ENCODE measurements around the gene CD6. TPM values are rescaled to one million over a fixed set of nuclear protein-coding genes. Genes with fewer than 3 reads are reported as not detected.
A peak's percentile ranks its signal among the peaks of the same experiment; 100 is the strongest.
"Not testable (repeated sequence)": the region's sequence is repeated elsewhere in the genome, so short reads cannot be mapped to it uniquely, and the experiment has no call there.

The CD6 gene
- total RNA-seq, 2 experiments from 2014 or later = 286 to 377 TPM

- intact Hi-C loops (cut with DNase I, micrococcal nuclease); ATAC-seq; H3K9me3 Mint-ChIP-seq (ENCODE audit: low read depth); H3K27me3 Mint-ChIP-seq: not testable (repeated sequence)
- peak; percentile 59 for DNase-seq
- ChIA-PET POLR2A (interaction anchor here (1.1 to 1.6 kb wide), 2 partner anchors 10 to 138 kb away, joined by 4 to 9 read pairs; no protein-coding TSS in a partner anchor), CTCF (interaction anchor here (0.5 to 1.5 kb wide), 3 partner anchors 46 to 73 kb away, joined by 3 to 4 read pairs (median 3); partner anchors contain the start of gene TMEM109)
- Mint-ChIP-seq H3K27ac (peak overlapping the region; percentile 98), H3K4me1 (peaks cover 48% of the 10 kb centered on the region), H3K4me3 (peak overlapping the region; percentile 87), H3K36me3 (ENCODE audit: low read depth) (peaks cover 65% of the 10 kb centered on the region)
Observed at GRCh38 chr11:60974316-60974715, 2.8 kb downstream of the CD6 start.

GRCh38 chr11:60974726-60975125, 3.2 kb downstream of the CD6 start:
- Mint-ChIP-seq H3K27ac (peak overlapping the region; percentile 98), H3K27me3 (no peaks in the 10 kb centered on the region), H3K4me1 (peaks cover 52% of the 10 kb centered on the region), H3K36me3 (ENCODE audit: low read depth) (peaks cover 70% of the 10 kb centered on the region), H3K4me3 (peak overlapping the region; percentile 87), H3K9me3 (ENCODE audit: low read depth) (no peaks in the 10 kb centered on the region)
- CTCF ChIA-PET = interaction anchor here (0.5 to 1.5 kb wide), 4 partner anchors 46 to 136 kb away, joined by 3 to 4 read pairs (median 3); partner anchors contain the start of gene TMEM109
- peak; percentile 67 for DNase-seq
- peak; percentile 11 for ATAC-seq
- intact Hi-C loops (cut with DNase I, micrococcal nuclease) = no loop called here
- POLR2A ChIA-PET = interaction anchor here (0.6 to 1.6 kb wide), 4 partner anchors 10 to 315 kb away, joined by 4 to 9 read pairs (median 6); no protein-coding TSS in a partner anchor

GRCh38 chr11:60977224-60977623, 5.7 kb downstream of the CD6 start:
- peaks cover 59% of the 10 kb centered on the region for H3K4me1 Mint-ChIP-seq
- no peak for DNase-seq
- H3K36me3 Mint-ChIP-seq (ENCODE audit: low read depth) = peaks cover 90% of the 10 kb centered on the region
- POLR2A ChIA-PET = interaction anchor here (1.3 to 1.9 kb wide), 4 partner anchors 9 to 84 kb away, joined by 5 to 8 read pairs (median 8); no protein-coding TSS in a partner anchor
- no peak for ATAC-seq
- no peaks in the 10 kb centered on the region for H3K27me3 Mint-ChIP-seq
- CTCF ChIA-PET = interaction anchor here (0.7 to 2.0 kb wide), 10 partner anchors 9 to 155 kb away, joined by 3 to 9 read pairs (median 4); no protein-coding TSS in a partner anchor
- no peaks in the 10 kb centered on the region for H3K9me3 Mint-ChIP-seq (ENCODE audit: low read depth)
- H3K4me3 Mint-ChIP-seq = peak overlapping the region; percentile 87
- intact Hi-C loops (cut with DNase I, micrococcal nuclease) = no loop called here
- peak overlapping the region; percentile 95 for H3K27ac Mint-ChIP-seq

- H3K36me3 Mint-ChIP-seq (ENCODE audit: low read depth) = peaks cover 89% of the 10 kb centered on the region
- H3K27ac Mint-ChIP-seq = peak overlapping the region; percentile 95
- intact Hi-C loops (cut with DNase I, micrococcal nuclease) = loop anchor here (2.0 kb wide), 4 partner anchors 15 to 133 kb away; no protein-coding TSS in a partner anchor
- POLR2A ChIA-PET = interaction anchor here (1.4 to 1.9 kb wide), 5 partner anchors 8 to 134 kb away, joined by 4 to 8 read pairs (median 7); no protein-coding TSS in a partner anchor
- H3K9me3 Mint-ChIP-seq (ENCODE audit: low read depth) = no peaks in the 10 kb centered on the region
- H3K27me3 Mint-ChIP-seq = no peaks in the 10 kb centered on the region
- DNase-seq (no peak), ATAC-seq (no peak)
- peak overlapping the region; percentile 87 for H3K4me3 Mint-ChIP-seq
- CTCF ChIA-PET = interaction anchor here (0.9 to 2.0 kb wide), 10 partner anchors 8 to 209 kb away, joined by 3 to 9 read pairs (median 4); no protein-coding TSS in a partner anchor
- peaks cover 65% of the 10 kb centered on the region for H3K4me1 Mint-ChIP-seq
Observed at GRCh38 chr11:60977836-60978235, 6.4 kb downstream of the CD6 start.

GRCh38 chr11:60978546-60979380, 7.3 kb downstream of the CD6 start:
- CTCF ChIA-PET = interaction anchor here (1.1 to 3.1 kb wide), 8 partner anchors 8 to 208 kb away, joined by 3 to 16 read pairs (median 4); partner anchors contain the start of gene CD6
- Mint-ChIP-seq H3K36me3 (ENCODE audit: low read depth) (peaks cover 89% of the 10 kb centered on the region), H3K9me3 (ENCODE audit: low read depth) (no peaks in the 10 kb centered on the region), H3K4me3 (peak overlapping the region; percentile 87), H3K27ac (peak overlapping the region; percentile 95), H3K4me1 (peaks cover 74% of the 10 kb centered on the region), H3K27me3 (no peaks in the 10 kb centered on the region)
- peak; percentile 61 for ATAC-seq
- POLR2A ChIA-PET = interaction anchor here (0.6 to 1.6 kb wide), 15 partner anchors 9 to 188 kb away, joined by 3 to 25 read pairs (median 4); partner anchors contain the start of genes TMEM109 and TMEM132A
- intact Hi-C loops (cut with DNase I, micrococcal nuclease) = loop anchor here (2.0 kb wide), 4 partner anchors 14 to 132 kb away; no protein-coding TSS in a partner anchor
- peak; percentile 91 for DNase-seq

- ATAC-seq (no peak), DNase-seq (peak; percentile 69)
- Mint-ChIP-seq H3K36me3 (ENCODE audit: low read depth) (peaks cover 86% of the 10 kb centered on the region), H3K27ac (peak overlapping the region; percentile 96), H3K4me1 (peaks cover 94% of the 10 kb centered on the region), H3K27me3 (no peaks in the 10 kb centered on the region), H3K4me3 (peak overlapping the region; percentile 87), H3K9me3 (ENCODE audit: low read depth) (no peaks in the 10 kb centered on the region)
- intact Hi-C loops (cut with DNase I, micrococcal nuclease) = loop anchor here in 1 of 2 experiments (10.0 kb wide), 1 partner anchor 1573 kb away; no protein-coding TSS in a partner anchor
- ChIA-PET CTCF (interaction anchor here (0.7 to 3.1 kb wide), 7 partner anchors 10 to 150 kb away, joined by 3 to 16 read pairs (median 3); partner anchors contain the start of gene CD6), POLR2A (interaction anchor here (1.1 to 2.7 kb wide), 5 partner anchors 12 to 110 kb away, joined by 3 to 26 read pairs (median 5); partner anchors contain the start of gene TMEM109)
Observed at GRCh38 chr11:60981515-60981914, 10.0 kb downstream of the CD6 start.

GRCh38 chr11:60982184-60982583, 10.7 kb downstream of the CD6 start:
- Mint-ChIP-seq H3K27ac (peak overlapping the region; percentile 96), H3K36me3 (ENCODE audit: low read depth) (peaks cover 84% of the 10 kb centered on the region), H3K27me3 (no peaks in the 10 kb centered on the region), H3K9me3 (ENCODE audit: low read depth) (no peaks in the 10 kb centered on the region), H3K4me1 (peaks cover 96% of the 10 kb centered on the region), H3K4me3 (peak overlapping the region; percentile 87)
- ChIA-PET CTCF (interaction anchor here (0.6 to 1.4 kb wide), 8 partner anchors 11 to 151 kb away, joined by 3 to 6 read pairs (median 3); partner anchors contain the start of gene CD6), POLR2A (interaction anchor here (0.5 to 2.7 kb wide), 8 partner anchors 10 to 109 kb away, joined by 3 to 26 read pairs (median 5); partner anchors contain the start of gene TMEM109)
- intact Hi-C loops (cut with DNase I, micrococcal nuclease) = loop anchor here in 1 of 2 experiments (10.0 kb wide), 1 partner anchor 1573 kb away; no protein-coding TSS in a partner anchor
- DNase-seq (peak; percentile 70), ATAC-seq (peak; percentile 6)

- H3K4me1 Mint-ChIP-seq = peaks cover 96% of the 10 kb centered on the region
- ATAC-seq (no peak), DNase-seq (peak; percentile 63)
- intact Hi-C loops (cut with DNase I, micrococcal nuclease) = loop anchor here in 1 of 2 experiments (10.0 kb wide), 1 partner anchor 1571 kb away; no protein-coding TSS in a partner anchor
- CTCF ChIA-PET = interaction anchor here (0.6 to 1.3 kb wide), 5 partner anchors 22 to 148 kb away, joined by 3 to 5 read pairs (median 4); no protein-coding TSS in a partner anchor
- POLR2A ChIA-PET = interaction anchor here (1.0 to 4.6 kb wide), 5 partner anchors 10 to 77 kb away, joined by 5 to 49 read pairs (median 9); no protein-coding TSS in a partner anchor
- H3K27ac Mint-ChIP-seq = peak overlapping the region; percentile 96
- no peaks in the 10 kb centered on the region for H3K9me3 Mint-ChIP-seq (ENCODE audit: low read depth)
- H3K36me3 Mint-ChIP-seq (ENCODE audit: low read depth) = peaks cover 86% of the 10 kb centered on the region
- no peaks in the 10 kb centered on the region for H3K27me3 Mint-ChIP-seq
- peak overlapping the region; percentile 87 for H3K4me3 Mint-ChIP-seq
Observed at GRCh38 chr11:60984149-60984548, 12.7 kb downstream of the CD6 start.

GRCh38 chr11:60984636-60985035, 13.2 kb downstream of the CD6 start:
- ChIA-PET POLR2A (interaction anchor here (0.5 to 4.6 kb wide), 6 partner anchors 10 to 286 kb away, joined by 5 to 49 read pairs (median 8); no protein-coding TSS in a partner anchor), CTCF (interaction anchor here (0.5 to 1.7 kb wide), 6 partner anchors 22 to 128 kb away, joined by 3 to 5 read pairs (median 4); no protein-coding TSS in a partner anchor)
- Mint-ChIP-seq H3K4me3 (peak overlapping the region; percentile 87), H3K36me3 (ENCODE audit: low read depth) (peaks cover 87% of the 10 kb centered on the region), H3K9me3 (ENCODE audit: low read depth) (no peaks in the 10 kb centered on the region), H3K27ac (peak overlapping the region; percentile 96), H3K4me1 (peaks cover 96% of the 10 kb centered on the region), H3K27me3 (no peaks in the 10 kb centered on the region)
- intact Hi-C loops (cut with DNase I, micrococcal nuclease) = loop anchor here (5.0 to 10.0 kb wide), 2 partner anchors 98 to 1570 kb away; no protein-coding TSS in a partner anchor
- ATAC-seq (no peak), DNase-seq (peak; percentile 18)

GRCh38 chr11:60985501-60985900, 14.0 kb downstream of the CD6 start:
- DNase-seq (peak; percentile 53), ATAC-seq (no peak)
- CTCF ChIA-PET = interaction anchor here (0.6 to 1.7 kb wide), 11 partner anchors 9 to 126 kb away, joined by 3 to 9 read pairs (median 4); partner anchors contain the start of gene TMEM109
- H3K9me3 Mint-ChIP-seq (ENCODE audit: low read depth) = no peaks in the 10 kb centered on the region
- no peaks in the 10 kb centered on the region for H3K27me3 Mint-ChIP-seq
- H3K27ac Mint-ChIP-seq = peak overlapping the region; percentile 96
- peaks cover 85% of the 10 kb centered on the region for H3K36me3 Mint-ChIP-seq (ENCODE audit: low read depth)
- POLR2A ChIA-PET = interaction anchor here (1.0 to 4.6 kb wide), 15 partner anchors 9 to 125 kb away, joined by 4 to 49 read pairs (median 8); partner anchors contain the start of gene TMEM109
- peak overlapping the region; percentile 87 for H3K4me3 Mint-ChIP-seq
- peaks cover 94% of the 10 kb centered on the region for H3K4me1 Mint-ChIP-seq
- intact Hi-C loops (cut with DNase I, micrococcal nuclease) = loop anchor here (5.0 to 10.0 kb wide), 2 partner anchors 97 to 1569 kb away; no protein-coding TSS in a partner anchor
